Nephron (organoid): Measurements from ENCODE around the gene KRTAP3-2.

Experiments used
- H3K27ac Mint-ChIP-seq, 3 experiments: 2 replicates each; pipeline ENCODE4 v1.8.0; 2020; ENCODE audit warnings: mixed read lengths in 3 of 3, mild to moderate bottlenecking in 2 of 3, moderate library complexity in 1 of 3
- H3K27me3 Mint-ChIP-seq: 2 replicates; pipeline ENCODE4 v1.8.0; 2021; ENCODE audit warnings: low read depth, mild to moderate bottlenecking, moderate library complexity, mixed read lengths
- H3K36me3 Mint-ChIP-seq: 2 replicates; pipeline ENCODE4 v1.8.0; 2020; ENCODE audit warnings: low read depth, mixed read lengths
- H3K4me1 Mint-ChIP-seq: 2 replicates; pipeline ENCODE4 v1.8.0; 2020; ENCODE audit warnings: mixed read lengths
- H3K4me3 Mint-ChIP-seq, 3 experiments: 2 replicates each; pipeline ENCODE4 v1.8.0; 2020; ENCODE audit warnings: mild to moderate bottlenecking in 3 of 3, mixed read lengths in 3 of 3, moderate library complexity in 2 of 3
- H3K9me3 Mint-ChIP-seq: 2 replicates; pipeline ENCODE4 v1.8.0; 2020; ENCODE audit warnings: mixed read lengths
- TF ChIP-seq, protein P1 (sequence below), 3 experiments: fragments of 200-600 bp; sonication (generic); IDR thresholded peaks; one replicate each; pipeline ENCODE4 v1.5.0; 2021; ENCODE audit warnings: antibody characterized with exemption in 3 of 3; ENCODE audit not compliant: unreplicated experiment in 3 of 3

The KRTAP3-2 gene

DNA sequence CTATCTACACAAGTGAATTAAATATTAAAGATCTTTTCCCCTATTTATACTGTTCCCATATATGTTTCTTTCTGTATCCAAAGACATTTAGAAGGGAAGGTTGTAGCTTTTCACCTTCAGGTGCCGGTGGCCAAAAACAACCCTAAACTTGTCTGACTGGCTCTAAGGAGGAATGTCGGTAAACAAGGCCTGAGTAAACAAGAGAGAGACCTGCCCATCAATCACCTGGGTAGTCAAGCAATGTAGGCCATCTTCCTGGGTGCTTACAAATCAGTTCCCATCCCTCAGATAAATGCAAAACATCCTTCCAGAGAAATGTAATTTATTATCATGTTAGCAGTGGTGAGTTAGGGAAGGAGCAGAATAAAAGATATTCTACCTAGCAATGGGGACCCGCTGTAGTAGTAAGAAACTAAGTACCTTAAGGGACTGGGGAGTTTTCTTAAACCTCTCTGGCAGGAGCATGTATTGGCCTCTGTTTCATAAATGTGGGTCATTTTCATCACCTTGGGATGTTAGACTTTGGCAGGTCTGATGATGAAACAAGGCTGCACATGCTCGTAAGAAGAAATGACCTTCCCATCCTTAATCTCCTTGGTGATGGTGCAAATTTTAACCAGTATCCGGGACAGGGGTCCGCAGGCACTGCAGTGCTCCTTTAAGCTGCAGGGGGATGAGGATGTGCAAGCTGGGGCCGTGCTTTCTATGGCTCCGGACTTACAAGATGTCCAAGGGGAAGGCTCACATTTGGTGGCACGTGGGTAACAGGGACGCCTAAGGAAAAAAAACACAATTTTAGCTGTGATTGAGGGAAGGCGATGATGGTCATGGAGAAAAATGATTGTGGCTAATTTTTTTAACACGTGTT, 41.4 kb downstream of the KRTAP3-2 start:
- TF ChIP-seq, protein P1, sequence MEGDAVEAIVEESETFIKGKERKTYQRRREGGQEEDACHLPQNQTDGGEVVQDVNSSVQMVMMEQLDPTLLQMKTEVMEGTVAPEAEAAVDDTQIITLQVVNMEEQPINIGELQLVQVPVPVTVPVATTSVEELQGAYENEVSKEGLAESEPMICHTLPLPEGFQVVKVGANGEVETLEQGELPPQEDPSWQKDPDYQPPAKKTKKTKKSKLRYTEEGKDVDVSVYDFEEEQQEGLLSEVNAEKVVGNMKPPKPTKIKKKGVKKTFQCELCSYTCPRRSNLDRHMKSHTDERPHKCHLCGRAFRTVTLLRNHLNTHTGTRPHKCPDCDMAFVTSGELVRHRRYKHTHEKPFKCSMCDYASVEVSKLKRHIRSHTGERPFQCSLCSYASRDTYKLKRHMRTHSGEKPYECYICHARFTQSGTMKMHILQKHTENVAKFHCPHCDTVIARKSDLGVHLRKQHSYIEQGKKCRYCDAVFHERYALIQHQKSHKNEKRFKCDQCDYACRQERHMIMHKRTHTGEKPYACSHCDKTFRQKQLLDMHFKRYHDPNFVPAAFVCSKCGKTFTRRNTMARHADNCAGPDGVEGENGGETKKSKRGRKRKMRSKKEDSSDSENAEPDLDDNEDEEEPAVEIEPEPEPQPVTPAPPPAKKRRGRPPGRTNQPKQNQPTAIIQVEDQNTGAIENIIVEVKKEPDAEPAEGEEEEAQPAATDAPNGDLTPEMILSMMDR (IDR thresholded peaks at IDR 0.05; ENCODE audit: unreplicated experiment in 3 of 3), result no peak
- Mint-ChIP-seq H3K4me3 (no peak overlapping the region), H3K9me3 (no peaks in the 10 kb centered on the region), H3K36me3 (no peaks in the 10 kb centered on the region), H3K27me3 (peaks cover 17% of the 10 kb centered on the region), H3K4me1 (peaks cover 39% of the 10 kb centered on the region), H3K27ac (peak overlapping the region; percentile 52 to 81 (median 64))

DNA sequence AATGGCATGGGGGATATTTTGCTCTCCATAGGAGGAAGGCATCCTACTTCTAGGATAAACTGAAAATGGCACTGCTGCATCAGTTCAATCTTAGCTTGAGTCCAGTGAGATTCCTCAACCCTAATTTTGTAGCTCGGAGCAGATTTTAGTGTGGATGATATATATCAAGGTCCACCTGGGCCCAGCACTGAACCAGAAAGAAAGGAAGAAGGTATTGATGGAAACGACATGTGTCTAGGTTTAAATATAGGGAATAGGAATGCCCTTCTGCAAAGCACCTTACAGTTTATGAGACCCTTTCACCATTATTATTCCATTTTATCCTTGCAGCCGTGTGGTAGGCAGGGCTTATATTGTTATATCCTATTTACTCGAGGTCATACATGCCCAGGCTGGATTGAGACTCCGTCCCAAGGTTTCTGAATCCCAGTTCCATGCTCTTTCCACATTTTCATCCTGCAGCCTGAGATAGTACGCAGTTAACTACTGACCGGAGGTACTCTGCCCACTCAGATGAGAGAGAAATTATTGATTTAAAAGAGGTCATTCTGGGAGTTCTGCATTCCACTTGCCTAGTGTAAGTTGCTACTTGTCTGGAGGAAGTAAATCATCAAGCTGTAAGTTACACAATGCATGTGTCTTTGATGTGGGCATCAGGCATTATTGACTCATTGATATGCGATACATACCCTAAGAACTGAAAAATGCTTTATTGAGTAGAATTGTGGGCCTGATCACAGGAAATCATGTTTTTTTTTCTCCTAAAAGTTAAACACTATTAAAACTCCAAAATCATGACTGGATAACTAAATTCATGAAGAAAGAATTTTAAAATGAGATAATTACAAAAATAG, 43.1 kb downstream of the KRTAP3-2 start:
- Mint-ChIP-seq H3K4me1 (peaks cover 54% of the 10 kb centered on the region), H3K27me3 (peaks cover 27% of the 10 kb centered on the region), H3K9me3 (no peaks in the 10 kb centered on the region), H3K4me3 (peak overlapping the region in 1 of 3 experiments; percentile 7), H3K27ac (peak overlapping the region; percentile 52 to 81 (median 78)), H3K36me3 (no peaks in the 10 kb centered on the region)
- TF ChIP-seq, protein P1 (IDR thresholded peaks at IDR 0.05; ENCODE audit: unreplicated experiment in 3 of 3), result no peak

DNA sequence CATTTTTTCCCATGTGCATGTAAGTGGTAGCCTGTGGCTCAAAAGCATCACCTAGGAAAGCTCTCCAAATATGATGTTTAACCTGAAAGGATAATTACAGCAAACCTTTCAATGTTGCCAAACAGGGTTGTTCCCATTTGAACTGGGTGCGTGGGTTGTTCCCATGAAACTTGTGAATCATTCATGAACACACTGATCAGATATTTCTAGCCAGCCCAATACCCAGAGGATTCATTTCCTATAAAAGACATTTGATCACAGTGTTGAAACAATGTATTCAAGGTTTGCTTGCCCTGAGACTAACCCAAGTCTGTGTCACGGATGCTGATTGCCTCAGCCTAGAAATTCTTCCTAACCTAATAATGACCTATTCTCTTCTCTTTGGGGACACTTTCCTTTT, 45.8 kb downstream of the KRTAP3-2 start:
- Mint-ChIP-seq H3K27ac (no peak overlapping the region), H3K4me1 (peaks cover 70% of the 10 kb centered on the region), H3K27me3 (peaks cover 17% of the 10 kb centered on the region), H3K4me3 (no peak overlapping the region), H3K9me3 (no peaks in the 10 kb centered on the region), H3K36me3 (no peaks in the 10 kb centered on the region)
- TF ChIP-seq, protein P1 (IDR thresholded peaks at IDR 0.05; ENCODE audit: unreplicated experiment in 3 of 3), result no peak

DNA sequence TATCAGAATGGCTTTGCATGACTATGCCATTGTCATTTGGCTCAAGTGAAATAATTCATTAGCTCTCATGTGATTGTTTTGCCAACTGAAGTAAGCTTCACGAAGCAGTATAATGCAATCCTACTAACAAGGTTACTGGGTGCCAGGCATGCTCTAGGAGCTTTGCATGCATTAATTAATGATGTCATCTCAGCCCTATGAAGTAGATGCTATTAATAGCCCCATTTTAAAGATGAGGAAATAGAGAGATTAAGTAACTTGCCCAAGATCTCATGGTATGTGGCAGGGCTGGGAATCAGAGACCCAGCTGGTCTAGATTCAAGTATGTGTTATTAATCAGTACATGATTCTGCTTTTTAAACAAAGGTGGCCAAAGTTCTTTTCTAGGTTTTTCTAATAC, 47.0 kb downstream of the KRTAP3-2 start:
- no peak overlapping the region for H3K27ac Mint-ChIP-seq
- H3K9me3 Mint-ChIP-seq, result no peaks in the 10 kb centered on the region
- TF ChIP-seq, protein P1 (IDR thresholded peaks at IDR 0.05; ENCODE audit: unreplicated experiment in 3 of 3), result no peak
- H3K4me1 Mint-ChIP-seq, result peaks cover 62% of the 10 kb centered on the region
- no peak overlapping the region for H3K4me3 Mint-ChIP-seq
- peaks cover 13% of the 10 kb centered on the region for H3K27me3 Mint-ChIP-seq
- H3K36me3 Mint-ChIP-seq, result no peaks in the 10 kb centered on the region

DNA sequence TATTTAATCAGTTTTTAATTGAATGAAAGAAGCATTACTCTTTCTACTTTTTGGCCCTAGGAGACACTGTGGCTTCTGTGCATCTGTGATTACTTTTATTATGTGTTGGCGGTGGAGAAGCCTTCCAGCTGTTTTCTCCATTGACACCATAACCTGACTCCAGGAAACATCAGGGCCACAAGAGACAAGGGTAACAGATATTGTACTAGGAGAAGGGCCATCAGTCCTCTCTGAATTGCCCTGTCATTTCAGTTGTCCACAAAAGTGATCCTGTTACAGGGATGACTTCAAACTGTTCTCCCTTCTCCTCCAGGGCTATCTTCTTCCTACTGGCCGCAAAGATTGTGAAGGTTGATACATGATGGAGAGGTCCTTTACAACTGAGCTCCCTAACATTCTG, 47.6 kb downstream of the KRTAP3-2 start:
- TF ChIP-seq, protein P1 (IDR thresholded peaks at IDR 0.05; ENCODE audit: unreplicated experiment in 3 of 3), result no peak
- Mint-ChIP-seq H3K36me3 (no peaks in the 10 kb centered on the region), H3K4me3 (no peak overlapping the region), H3K27me3 (peaks cover 13% of the 10 kb centered on the region), H3K27ac (no peak overlapping the region), H3K9me3 (no peaks in the 10 kb centered on the region), H3K4me1 (peaks cover 60% of the 10 kb centered on the region)
